ENCODE data around the gene DNASE1L3.

Gene DNASE1L3

GRCh38 chr3:58200846-58201355 is 9.9 kb downstream of the DNASE1L3 start:
- H3K4me1 ChIP-seq (ENCODE audit: control insufficient read depth in 2 of 2, insufficient read depth in 2 of 2, low read length in 2 of 2) = peaks cover 3 to 6% of the 10 kb centered on the region in 2 donors
- H3K27me3 ChIP-seq (ENCODE audit: control insufficient read depth in 2 of 2, insufficient read depth in 2 of 2, low read length in 2 of 2) = no peaks in the 10 kb centered on the region
- H3K4me3 ChIP-seq (ENCODE audit: low read length in 2 of 2) = no peak overlapping the region
- no peak overlapping the region for H3K27ac ChIP-seq (ENCODE audit: low read depth in 2 of 2, low read length in 2 of 2)
- H3K9ac ChIP-seq (ENCODE audit: low read depth in 1 of 2, low read length in 2 of 2) = no peak overlapping the region
- H3K36me3 ChIP-seq (ENCODE audit: control insufficient read depth in 2 of 2, insufficient read depth in 2 of 2, low read length in 2 of 2) = no peaks in the 10 kb centered on the region
- H3K9me3 ChIP-seq (ENCODE audit: control insufficient read depth in 2 of 2, low read length in 2 of 2) = no peaks in the 10 kb centered on the region

GRCh38 chr3:58200121-58200709 is 10.6 kb downstream of the DNASE1L3 start:
- no peak overlapping the region for H3K9ac ChIP-seq (ENCODE audit: low read depth in 1 of 2, low read length in 2 of 2)
- H3K36me3 ChIP-seq (ENCODE audit: control insufficient read depth in 2 of 2, insufficient read depth in 2 of 2, low read length in 2 of 2) = no peaks in the 10 kb centered on the region
- no peaks in the 10 kb centered on the region for H3K27me3 ChIP-seq (ENCODE audit: control insufficient read depth in 2 of 2, insufficient read depth in 2 of 2, low read length in 2 of 2)
- H3K4me3 ChIP-seq (ENCODE audit: low read length in 2 of 2) = no peak overlapping the region
- H3K27ac ChIP-seq (ENCODE audit: low read depth in 2 of 2, low read length in 2 of 2) = no peak overlapping the region
- no peaks in the 10 kb centered on the region for H3K9me3 ChIP-seq (ENCODE audit: control insufficient read depth in 2 of 2, low read length in 2 of 2)
- H3K4me1 ChIP-seq (ENCODE audit: control insufficient read depth in 2 of 2, insufficient read depth in 2 of 2, low read length in 2 of 2) = peaks cover 3 to 6% of the 10 kb centered on the region in 2 donors

- Histone ChIP-seq H3K4me3 (ENCODE audit: low read length in 2 of 2) (no peak overlapping the region), H3K27ac (ENCODE audit: low read depth in 2 of 2, low read length in 2 of 2) (no peak overlapping the region), H3K27me3 (ENCODE audit: control insufficient read depth in 2 of 2, insufficient read depth in 2 of 2, low read length in 2 of 2) (no peaks in the 10 kb centered on the region), H3K4me1 (ENCODE audit: control insufficient read depth in 2 of 2, insufficient read depth in 2 of 2, low read length in 2 of 2) (peaks cover 3 to 6% of the 10 kb centered on the region in 2 donors), H3K9me3 (ENCODE audit: control insufficient read depth in 2 of 2, low read length in 2 of 2) (no peaks in the 10 kb centered on the region), H3K36me3 (ENCODE audit: control insufficient read depth in 2 of 2, insufficient read depth in 2 of 2, low read length in 2 of 2) (no peaks in the 10 kb centered on the region), H3K9ac (ENCODE audit: low read depth in 1 of 2, low read length in 2 of 2) (no peak overlapping the region)
Observed at GRCh38 chr3:58198804-58199203, 12.0 kb downstream of the DNASE1L3 start.

GRCh38 chr3:58198362-58198761 is 12.4 kb downstream of the DNASE1L3 start:
- no peak overlapping the region for H3K9ac ChIP-seq (ENCODE audit: low read depth in 1 of 2, low read length in 2 of 2)
- H3K27me3 ChIP-seq (ENCODE audit: control insufficient read depth in 2 of 2, insufficient read depth in 2 of 2, low read length in 2 of 2) = no peaks in the 10 kb centered on the region
- peaks cover 3 to 6% of the 10 kb centered on the region in 2 donors for H3K4me1 ChIP-seq (ENCODE audit: control insufficient read depth in 2 of 2, insufficient read depth in 2 of 2, low read length in 2 of 2)
- H3K4me3 ChIP-seq (ENCODE audit: low read length in 2 of 2) = no peak overlapping the region
- no peaks in the 10 kb centered on the region for H3K36me3 ChIP-seq (ENCODE audit: control insufficient read depth in 2 of 2, insufficient read depth in 2 of 2, low read length in 2 of 2)
- H3K27ac ChIP-seq (ENCODE audit: low read depth in 2 of 2, low read length in 2 of 2) = no peak overlapping the region
- H3K9me3 ChIP-seq (ENCODE audit: control insufficient read depth in 2 of 2, low read length in 2 of 2) = no peaks in the 10 kb centered on the region

GRCh38 chr3:58197588-58197987 is 13.2 kb downstream of the DNASE1L3 start:
- peaks cover 3 to 6% of the 10 kb centered on the region in 2 donors for H3K4me1 ChIP-seq (ENCODE audit: control insufficient read depth in 2 of 2, insufficient read depth in 2 of 2, low read length in 2 of 2)
- H3K9me3 ChIP-seq (ENCODE audit: control insufficient read depth in 2 of 2, low read length in 2 of 2) = no peaks in the 10 kb centered on the region

GRCh38 chr3:58193682-58194407 is 16.9 kb downstream of the DNASE1L3 start:
- Histone ChIP-seq H3K27ac (ENCODE audit: low read depth in 2 of 2, low read length in 2 of 2) (no peak overlapping the region), H3K4me3 (ENCODE audit: low read length in 2 of 2) (no peak overlapping the region), H3K9me3 (ENCODE audit: control insufficient read depth in 2 of 2, low read length in 2 of 2) (no peaks in the 10 kb centered on the region), H3K4me1 (ENCODE audit: control insufficient read depth in 2 of 2, insufficient read depth in 2 of 2, low read length in 2 of 2) (peaks cover 0 to 2% of the 10 kb centered on the region in 2 donors), H3K36me3 (ENCODE audit: control insufficient read depth in 2 of 2, insufficient read depth in 2 of 2, low read length in 2 of 2) (no peaks in the 10 kb centered on the region), H3K27me3 (ENCODE audit: control insufficient read depth in 2 of 2, insufficient read depth in 2 of 2, low read length in 2 of 2) (no peaks in the 10 kb centered on the region), H3K9ac (ENCODE audit: low read depth in 1 of 2, low read length in 2 of 2) (no peak overlapping the region)

More at GRCh38 chr3:58197588-58197987, 13.2 kb downstream of the DNASE1L3 start:
- no peak overlapping the region for H3K27ac ChIP-seq (ENCODE audit: low read depth in 2 of 2, low read length in 2 of 2)
- no peak overlapping the region for H3K9ac ChIP-seq (ENCODE audit: low read depth in 1 of 2, low read length in 2 of 2)
- no peak overlapping the region for H3K4me3 ChIP-seq (ENCODE audit: low read length in 2 of 2)
- H3K27me3 ChIP-seq (ENCODE audit: control insufficient read depth in 2 of 2, insufficient read depth in 2 of 2, low read length in 2 of 2) = no peaks in the 10 kb centered on the region
- H3K36me3 ChIP-seq (ENCODE audit: control insufficient read depth in 2 of 2, insufficient read depth in 2 of 2, low read length in 2 of 2) = no peaks in the 10 kb centered on the region

DNA sequence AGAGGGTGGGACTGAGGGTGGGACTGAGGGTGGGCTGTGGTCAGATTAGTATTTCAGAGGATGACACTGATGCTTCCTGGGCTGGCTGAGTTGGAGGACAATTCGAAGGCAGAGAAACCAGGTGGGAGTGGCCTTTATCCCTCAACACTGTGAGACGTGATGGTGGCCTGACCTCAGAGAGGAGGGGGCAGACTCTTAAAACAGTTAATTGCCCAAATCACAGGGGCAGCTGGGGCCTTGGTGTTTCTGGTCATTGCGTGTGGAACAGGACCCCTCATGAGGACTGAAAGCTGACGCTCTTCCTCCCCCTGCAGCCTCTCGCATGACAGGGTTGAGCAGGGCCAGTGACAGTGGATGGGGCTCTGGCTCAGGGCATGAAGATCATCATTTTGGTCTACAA is 18.7 kb downstream of the DNASE1L3 start:
- Histone ChIP-seq H3K27ac (ENCODE audit: low read depth in 2 of 2, low read length in 2 of 2) (no peak overlapping the region), H3K9ac (ENCODE audit: low read depth in 1 of 2, low read length in 2 of 2) (no peak overlapping the region), H3K4me1 (ENCODE audit: control insufficient read depth in 2 of 2, insufficient read depth in 2 of 2, low read length in 2 of 2) (peaks cover 0 to 2% of the 10 kb centered on the region in 2 donors), H3K4me3 (ENCODE audit: low read length in 2 of 2) (no peak overlapping the region), H3K27me3 (ENCODE audit: control insufficient read depth in 2 of 2, insufficient read depth in 2 of 2, low read length in 2 of 2) (no peaks in the 10 kb centered on the region), H3K9me3 (ENCODE audit: control insufficient read depth in 2 of 2, low read length in 2 of 2) (no peaks in the 10 kb centered on the region), H3K36me3 (ENCODE audit: control insufficient read depth in 2 of 2, insufficient read depth in 2 of 2, low read length in 2 of 2) (no peaks in the 10 kb centered on the region)

DNA sequence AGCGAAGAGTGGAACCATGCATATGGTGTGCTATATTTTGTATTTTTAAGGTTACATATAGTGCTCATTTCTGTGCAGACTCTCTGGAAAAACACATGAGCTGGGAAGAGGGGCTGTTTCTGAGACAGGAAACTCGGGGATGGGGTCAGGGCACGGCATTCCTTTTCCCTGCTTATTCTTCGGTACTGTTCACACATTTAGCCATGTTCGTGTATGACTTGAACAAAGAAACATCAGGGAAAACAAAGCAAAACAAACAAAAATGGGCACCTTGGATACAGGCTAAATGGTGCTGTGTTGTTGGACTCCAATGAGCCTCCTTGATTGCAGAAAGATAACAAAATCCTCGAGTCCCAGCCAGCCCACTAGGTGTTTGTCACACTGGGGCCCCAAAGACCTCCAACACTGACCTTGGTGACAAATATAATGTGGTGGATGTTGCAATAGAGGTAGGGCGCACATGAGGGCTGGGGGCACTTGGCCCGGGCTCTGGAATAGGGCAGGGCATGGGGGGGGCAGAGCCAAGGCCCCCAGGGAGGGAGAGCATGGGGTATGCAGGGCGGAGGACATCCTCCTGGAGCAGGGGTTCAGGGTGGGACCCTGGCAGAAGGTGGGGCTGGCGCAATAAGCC is 19.3 kb downstream of the DNASE1L3 start:
- H3K27ac ChIP-seq (ENCODE audit: low read depth in 2 of 2, low read length in 2 of 2) = no peak overlapping the region
- H3K4me1 ChIP-seq (ENCODE audit: control insufficient read depth in 2 of 2, insufficient read depth in 2 of 2, low read length in 2 of 2) = peaks cover 0 to 2% of the 10 kb centered on the region in 2 donors
- H3K4me3 ChIP-seq (ENCODE audit: low read length in 2 of 2) = no peak overlapping the region
- no peak overlapping the region for H3K9ac ChIP-seq (ENCODE audit: low read depth in 1 of 2, low read length in 2 of 2)
- no peaks in the 10 kb centered on the region for H3K36me3 ChIP-seq (ENCODE audit: control insufficient read depth in 2 of 2, insufficient read depth in 2 of 2, low read length in 2 of 2)
- no peaks in the 10 kb centered on the region for H3K27me3 ChIP-seq (ENCODE audit: control insufficient read depth in 2 of 2, insufficient read depth in 2 of 2, low read length in 2 of 2)
- no peaks in the 10 kb centered on the region for H3K9me3 ChIP-seq (ENCODE audit: control insufficient read depth in 2 of 2, low read length in 2 of 2)

DNA sequence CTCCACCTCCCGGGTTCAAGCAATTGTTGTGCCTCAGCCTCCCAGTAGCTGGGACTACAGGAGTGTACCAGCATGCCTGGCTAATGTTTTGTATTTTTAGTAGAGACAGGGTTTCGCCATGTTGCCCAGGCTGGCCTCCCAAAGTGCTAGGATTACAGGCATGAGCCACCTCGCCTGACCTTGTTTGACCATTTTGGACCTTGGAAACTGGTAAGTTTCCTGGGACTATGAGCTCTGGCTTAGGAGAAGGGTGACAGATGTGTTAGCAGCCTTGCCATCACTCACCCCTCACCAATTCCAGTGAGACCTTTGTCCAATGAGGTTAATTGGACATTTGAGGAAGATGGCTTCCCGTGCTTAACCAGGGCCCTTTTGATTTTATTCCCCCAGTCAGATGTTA is 19.9 kb downstream of the DNASE1L3 start:
- Histone ChIP-seq H3K27me3 (ENCODE audit: control insufficient read depth in 2 of 2, insufficient read depth in 2 of 2, low read length in 2 of 2) (no peaks in the 10 kb centered on the region), H3K4me1 (ENCODE audit: control insufficient read depth in 2 of 2, insufficient read depth in 2 of 2, low read length in 2 of 2) (peaks cover 0 to 2% of the 10 kb centered on the region in 2 donors), H3K9me3 (ENCODE audit: control insufficient read depth in 2 of 2, low read length in 2 of 2) (no peaks in the 10 kb centered on the region), H3K9ac (ENCODE audit: low read depth in 1 of 2, low read length in 2 of 2) (no peak overlapping the region), H3K4me3 (ENCODE audit: low read length in 2 of 2) (no peak overlapping the region), H3K27ac (ENCODE audit: low read depth in 2 of 2, low read length in 2 of 2) (no peak overlapping the region), H3K36me3 (ENCODE audit: control insufficient read depth in 2 of 2, insufficient read depth in 2 of 2, low read length in 2 of 2) (no peaks in the 10 kb centered on the region)

DNA sequence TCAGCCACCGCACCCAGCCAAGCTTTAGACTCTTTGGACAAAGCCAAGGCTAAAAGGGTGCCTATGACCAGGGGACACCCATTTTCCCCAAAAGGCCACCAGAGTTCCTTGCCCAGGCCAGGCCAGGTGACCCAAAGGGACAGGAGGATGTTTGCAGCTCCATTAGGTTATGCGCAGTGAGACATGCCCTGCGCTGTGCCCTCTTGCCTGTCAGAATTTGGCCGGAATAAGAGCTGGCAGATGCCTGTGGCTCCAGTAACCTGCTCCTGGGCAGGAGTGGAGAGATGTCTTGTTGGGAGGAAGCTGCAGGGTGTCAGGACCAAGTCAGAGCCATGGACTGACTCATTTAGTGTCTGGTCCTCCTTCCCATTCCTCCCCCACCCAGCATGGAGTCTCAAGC is 20.5 kb downstream of the DNASE1L3 start:
- Histone ChIP-seq H3K36me3 (ENCODE audit: control insufficient read depth in 2 of 2, insufficient read depth in 2 of 2, low read length in 2 of 2) (no peaks in the 10 kb centered on the region), H3K4me1 (ENCODE audit: control insufficient read depth in 2 of 2, insufficient read depth in 2 of 2, low read length in 2 of 2) (peaks cover 0 to 2% of the 10 kb centered on the region in 2 donors), H3K27ac (ENCODE audit: low read depth in 2 of 2, low read length in 2 of 2) (no peak overlapping the region), H3K9ac (ENCODE audit: low read depth in 1 of 2, low read length in 2 of 2) (no peak overlapping the region), H3K4me3 (ENCODE audit: low read length in 2 of 2) (no peak overlapping the region), H3K27me3 (ENCODE audit: control insufficient read depth in 2 of 2, insufficient read depth in 2 of 2, low read length in 2 of 2) (no peaks in the 10 kb centered on the region), H3K9me3 (ENCODE audit: control insufficient read depth in 2 of 2, low read length in 2 of 2) (no peaks in the 10 kb centered on the region)

Measured in mucosa of rectum (tissue), 2 donors.